Trophoblast cell (in vitro differentiated cells and primary cell): Measurements from ENCODE around the gene SLFNL1.
A peak's percentile ranks its signal among the peaks of the same experiment; 100 is the strongest.

Experiments used
- DNase-seq, 2 donors: peaks; one replicate each; pipeline ENCODE4 v3.0.0-alpha.2; 2016
- H2AFZ ChIP-seq: 2 replicates; pipeline ENCODE4 v1.6.1; 2013; ENCODE audit warnings: low read length, moderate library complexity, mild to moderate bottlenecking; ENCODE audit not compliant: insufficient read depth, poor library complexity
- H2AK5ac ChIP-seq: 2 replicates; pipeline ENCODE4 v1.6.1; 2013; ENCODE audit warnings: mild to moderate bottlenecking, low read length
- H2BK120ac ChIP-seq: 2 replicates; pipeline ENCODE4 v1.6.1; 2013; ENCODE audit warnings: low read length, mild to moderate bottlenecking, moderate library complexity; ENCODE audit not compliant: insufficient read depth, poor library complexity
- H2BK12ac ChIP-seq: 2 replicates; pipeline ENCODE4 v1.6.1; 2013; ENCODE audit warnings: mild to moderate bottlenecking, low read length, moderate library complexity
- H2BK5ac ChIP-seq: 2 replicates; pipeline ENCODE4 v1.6.1; 2013; ENCODE audit warnings: low read length, low read depth, moderate library complexity, mild to moderate bottlenecking; ENCODE audit not compliant: poor library complexity
- H3K14ac ChIP-seq: 2 replicates; pipeline ENCODE4 v1.6.1; 2013; ENCODE audit warnings: mild to moderate bottlenecking, low read length
- H3K18ac ChIP-seq: 2 replicates; pipeline ENCODE4 v1.6.1; 2013; ENCODE audit warnings: mild to moderate bottlenecking, low read length
- H3K23ac ChIP-seq: 2 replicates; pipeline ENCODE4 v1.6.1; 2013; ENCODE audit warnings: low read length
- H3K27ac ChIP-seq: 2 replicates; pipeline ENCODE4 v1.5.1; 2013; ENCODE audit warnings: low read depth, mild to moderate bottlenecking, inconsistent platforms, low read length, moderate library complexity
- H3K27me3 ChIP-seq: 2 replicates; pipeline ENCODE4 v1.6.1; 2013; ENCODE audit warnings: inconsistent platforms, mild to moderate bottlenecking, low read length, moderate library complexity; ENCODE audit not compliant: insufficient read depth
- H3K36me3 ChIP-seq, 2 experiments: 1 replicate in 1 of 2; 2 replicates in 1 of 2; pipeline ENCODE4 v1.6.1; 2013; ENCODE audit warnings: low read length in 2 of 2, mild to moderate bottlenecking in 2 of 2, moderate library complexity in 1 of 2; ENCODE audit not compliant: insufficient read depth in 2 of 2, control insufficient read depth in 1 of 2
- H3K4ac ChIP-seq: 2 replicates; pipeline ENCODE4 v1.6.1; 2013; ENCODE audit warnings: low read depth, mild to moderate bottlenecking, low read length, moderate library complexity
- H3K4me1 ChIP-seq, 2 experiments: 1 replicate in 1 of 2; 2 replicates in 1 of 2; pipeline ENCODE4 v1.6.1; 2013; ENCODE audit warnings: low read length in 2 of 2, mild to moderate bottlenecking in 2 of 2, moderate library complexity in 1 of 2; ENCODE audit not compliant: insufficient read depth in 2 of 2, control insufficient read depth in 1 of 2
- H3K4me2 ChIP-seq: 2 replicates; pipeline ENCODE4 v1.6.1; 2013; ENCODE audit warnings: inconsistent platforms, mild to moderate bottlenecking, low read length, moderate library complexity
- H3K4me3 ChIP-seq: 2 replicates; pipeline ENCODE4 v1.5.1; 2013; ENCODE audit warnings: mild to moderate bottlenecking, low read depth, low read length, inconsistent platforms
- H3K79me1 ChIP-seq: one replicate; pipeline ENCODE4 v1.6.1; 2013; ENCODE audit warnings: low read length
- H3K79me2 ChIP-seq: 2 replicates; pipeline ENCODE4 v1.6.1; 2013; ENCODE audit warnings: low read length, mild to moderate bottlenecking; ENCODE audit not compliant: control insufficient read depth, insufficient read depth, poor library complexity
- H3K9ac ChIP-seq: 2 replicates; pipeline ENCODE4 v1.6.1; 2013; ENCODE audit warnings: mild to moderate bottlenecking, low read length
- H3K9me3 ChIP-seq: 2 replicates; pipeline ENCODE4 v1.6.1; 2013; ENCODE audit warnings: low read depth, mild to moderate bottlenecking, control low read depth, inconsistent platforms, low read length; ENCODE audit not compliant: insufficient read depth
- H4K12ac ChIP-seq: 2 replicates; pipeline ENCODE4 v1.6.1; 2013; ENCODE audit warnings: low read depth, mild to moderate bottlenecking, low read length, moderate library complexity
- H4K8ac ChIP-seq: 2 replicates; pipeline ENCODE4 v1.6.1; 2013; ENCODE audit warnings: low read depth, mild to moderate bottlenecking, low read length, moderate library complexity
- H4K91ac ChIP-seq: one replicate; pipeline ENCODE4 v1.6.1; 2013; ENCODE audit warnings: low read depth, mild to moderate bottlenecking, low read length, moderate library complexity
- WGBS: extraction: QIAGEN DNeasy Blood & Tissue Kit; methylation state at CpG from one replicate; pipeline ENCODE4 v1.1.7; 2013; ENCODE audit warnings: missing lambda C conversion rate; ENCODE audit not compliant: insufficient read length, insufficient coverage; ENCODE audit errors: extremely low coverage; 5-methylcytosine and 5-hydroxymethylcytosine counted together

The SLFNL1 gene

GRCh38 chr1:40981691-40982448 is 39.7 kb downstream of the SLFNL1 start:
- Histone ChIP-seq H3K79me1 (peaks cover 24% of the 10 kb centered on the region), H4K12ac (no peak overlapping the region), H2AK5ac (no peak overlapping the region), H3K9ac (no peak overlapping the region), H3K4me1 (peaks cover 10 to 18% of the 10 kb centered on the region in 2 experiments), H3K27me3 (no peaks in the 10 kb centered on the region), H3K23ac (no peak overlapping the region), H3K36me3 (peaks cover 12 to 22% of the 10 kb centered on the region in 2 experiments), H4K8ac (no peak overlapping the region), H3K27ac (no peak overlapping the region), H2BK120ac (no peak overlapping the region), H4K91ac (no peak overlapping the region), H3K9me3 (no peaks in the 10 kb centered on the region), H3K79me2 (peaks cover 22% of the 10 kb centered on the region), H3K4me3 (no peak overlapping the region), H2AFZ (no peak overlapping the region), H3K14ac (no peak overlapping the region), H3K4ac (peak overlapping the region; percentile 74), H2BK5ac (no peak overlapping the region), H2BK12ac (no peak overlapping the region), H3K18ac (no peak overlapping the region), H3K4me2 (peak overlapping the region; percentile 50)
- WGBS = no CpG with 5 or more reads among the region's 14 CpGs
- DNase-seq = peak in 1 of 2 donors; percentile 36

- DNase-seq = peak; percentile 14 to 29
- Histone ChIP-seq H3K27ac (peak overlapping the region; percentile 95), H3K4me1 (peaks cover 14 to 21% of the 10 kb centered on the region in 2 experiments), H3K4me2 (peak overlapping the region; percentile 54), H3K9me3 (no peaks in the 10 kb centered on the region), H3K23ac (peak overlapping the region; percentile 0), H3K27me3 (no peaks in the 10 kb centered on the region), H2AFZ (peak overlapping the region; percentile 78), H3K18ac (peak overlapping the region; percentile 89), H3K79me1 (peaks cover 30% of the 10 kb centered on the region), H3K14ac (peak overlapping the region; percentile 89), H4K8ac (peak overlapping the region; percentile 64), H4K12ac (peak overlapping the region; percentile 67), H2BK120ac (peak overlapping the region; percentile 56), H2BK12ac (peak overlapping the region; percentile 16), H3K4me3 (peak overlapping the region; percentile 84), H4K91ac (peak overlapping the region; percentile 84), H3K9ac (peak overlapping the region; percentile 89), H3K79me2 (peaks cover 22% of the 10 kb centered on the region), H2BK5ac (peak overlapping the region; percentile 91), H3K36me3 (peaks cover 4 to 12% of the 10 kb centered on the region in 2 experiments), H2AK5ac (peak overlapping the region; percentile 71), H3K4ac (peak overlapping the region; percentile 98)
- no CpG with 5 or more reads among the region's 27 CpGs for WGBS
These were observed 40.9 kb downstream of the SLFNL1 start for GRCh38 chr1:40980453-40981121.

- no peaks in the 10 kb centered on the region for H3K9me3 ChIP-seq
- peak overlapping the region; percentile 89 for H3K14ac ChIP-seq
- peaks cover 32% of the 10 kb centered on the region for H3K79me1 ChIP-seq
- peak overlapping the region; percentile 84 for H4K91ac ChIP-seq
- H2AK5ac ChIP-seq = peak overlapping the region; percentile 71
- H3K4me2 ChIP-seq = peak overlapping the region; percentile 54
- H3K4me3 ChIP-seq = peak overlapping the region; percentile 84
- peak overlapping the region; percentile 89 for H3K9ac ChIP-seq
- H3K36me3 ChIP-seq = peaks cover 3 to 8% of the 10 kb centered on the region in 2 experiments
- H4K12ac ChIP-seq = peak overlapping the region; percentile 67
- no peak overlapping the region for H3K23ac ChIP-seq
- peak overlapping the region; percentile 98 for H3K4ac ChIP-seq
- peak overlapping the region; percentile 56 for H2BK120ac ChIP-seq
- DNase-seq = no peak
- H3K27me3 ChIP-seq = no peaks in the 10 kb centered on the region
- peak overlapping the region; percentile 95 for H3K27ac ChIP-seq
- peak overlapping the region; percentile 91 for H2BK5ac ChIP-seq
- H2BK12ac ChIP-seq = peak overlapping the region; percentile 16
- peak overlapping the region; percentile 78 for H2AFZ ChIP-seq
- peaks cover 18 to 22% of the 10 kb centered on the region in 2 experiments for H3K4me1 ChIP-seq
- no CpG with 5 or more reads among the region's 50 CpGs for WGBS
- H4K8ac ChIP-seq = peak overlapping the region; percentile 64
- H3K18ac ChIP-seq = peak overlapping the region; percentile 89
- H3K79me2 ChIP-seq = peaks cover 22% of the 10 kb centered on the region
These were observed 41.5 kb downstream of the SLFNL1 start for GRCh38 chr1:40980068-40980452.

GRCh38 chr1:40979241-40980067 is 42.1 kb downstream of the SLFNL1 start, which contains the start of gene CTPS1:
Gene CTPS1 (plus strand): TSS chr1:40979696. CDS start chr1:40983291, 3,595 bp downstream.
- Histone ChIP-seq H3K14ac (peak within 1 kb of the TSS; percentile 93), H3K4me3 (peak within 1 kb of the TSS; percentile 84), H3K9ac (peak within 1 kb of the TSS; percentile 89), H3K4me2 (peak within 1 kb of the TSS; percentile 71), H2AK5ac (peak within 1 kb of the TSS; percentile 71), H2AFZ (peak within 1 kb of the TSS; percentile 97), H4K12ac (peak within 1 kb of the TSS; percentile 95), H3K27me3 (no peaks in the 10 kb centered on the region), H3K4ac (peak within 1 kb of the TSS; percentile 98), H3K79me1 (peaks cover 32% of the 10 kb centered on the region), H2BK120ac (peak within 1 kb of the TSS; percentile 96), H2BK12ac (peak within 1 kb of the TSS; percentile 87), H3K79me2 (peaks cover 22% of the 10 kb centered on the region), H3K27ac (peak within 1 kb of the TSS; percentile 95), H2BK5ac (peak within 1 kb of the TSS; percentile 91), H4K8ac (peak within 1 kb of the TSS; percentile 98), H3K9me3 (no peaks in the 10 kb centered on the region), H3K4me1 (peaks cover 20 to 26% of the 10 kb centered on the region in 2 experiments), H3K36me3 (peaks cover 3 to 6% of the 10 kb centered on the region in 2 experiments), H3K23ac (no peak within 1 kb of the TSS), H3K18ac (peak within 1 kb of the TSS; percentile 96), H4K91ac (peak within 1 kb of the TSS; percentile 93)
- DNase-seq = peak; percentile 92 to 95
- WGBS = no CpG with 5 or more reads among the region's 96 CpGs
